Measurements from ENCODE around the gene ZNF143. TPM values are rescaled to one million over a fixed set of nuclear protein-coding genes. Genes with fewer than 3 reads are reported as not detected.
A peak's percentile ranks its signal among the peaks of the same experiment; 100 is the strongest.
"Not testable (repeated sequence)": the region's sequence is repeated elsewhere in the genome, so short reads cannot be mapped to it uniquely, and the experiment has no call there.

Gene ZNF143
- polyA plus RNA-seq, 1 donor, result 13.7 TPM

DNA sequence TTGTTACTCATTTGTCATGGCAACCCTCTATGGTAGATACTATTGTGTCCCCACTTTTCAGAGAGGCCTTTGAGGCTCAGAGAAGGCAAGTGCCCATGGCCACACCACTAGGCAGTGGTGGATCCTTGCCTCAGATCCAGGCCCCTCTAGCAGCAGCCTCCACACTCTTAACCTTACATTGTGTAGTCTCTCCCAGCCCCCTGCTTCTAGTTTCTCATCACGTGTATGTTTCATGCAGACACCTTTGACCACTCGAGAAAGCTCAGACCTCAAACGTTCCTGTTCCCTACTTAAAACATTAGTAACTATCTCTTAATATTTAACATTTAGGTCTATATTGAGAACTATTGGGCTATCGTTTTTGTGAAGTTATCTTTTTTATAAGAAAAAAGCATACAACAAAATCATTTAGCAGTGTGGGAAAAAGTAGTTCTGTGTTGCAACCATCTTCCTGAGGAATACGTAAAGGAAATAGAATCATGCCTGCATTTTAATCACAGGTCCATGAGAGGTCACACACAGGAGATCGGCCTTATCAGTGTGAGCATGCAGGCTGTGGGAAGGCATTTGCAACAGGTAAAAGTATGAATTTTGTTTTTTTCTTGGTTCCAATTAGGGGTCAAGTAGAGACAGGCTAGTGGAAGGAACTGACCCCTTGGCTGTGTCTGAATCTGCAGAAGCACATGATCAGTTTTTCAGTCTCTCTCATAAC is 35.1 kb downstream of the ZNF143 start:
- DNase-seq (ENCODE audit: low read depth), result no peak

DNA sequence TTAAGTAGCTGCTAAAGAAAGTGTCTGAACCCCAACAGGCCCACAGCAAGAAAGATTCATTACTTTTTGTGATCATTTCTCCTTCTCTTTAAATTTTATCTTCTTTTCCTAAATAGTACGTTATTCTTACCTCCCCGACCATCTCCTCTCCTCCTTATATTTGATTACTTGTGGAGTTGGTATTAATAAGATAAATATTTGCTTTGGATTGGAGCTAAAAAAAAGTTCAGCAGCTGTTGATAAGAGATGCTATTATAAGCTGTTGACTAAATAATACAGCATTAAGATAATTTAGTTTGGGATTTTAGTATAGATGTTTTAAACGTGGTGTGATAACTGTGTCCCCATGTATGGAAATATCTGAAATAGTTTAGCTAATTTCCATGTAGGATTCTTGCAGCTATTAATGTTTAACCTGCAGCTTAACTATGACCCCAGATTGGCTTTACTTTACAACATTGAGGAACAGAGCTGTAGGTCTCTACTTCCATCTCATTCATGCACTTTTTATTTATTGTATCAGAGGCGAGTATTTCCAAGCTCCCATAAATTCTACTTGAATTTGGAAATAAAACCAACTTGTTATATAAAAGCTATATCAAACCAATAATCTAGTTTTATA is 37.8 kb downstream of the ZNF143 start:
- no peak for DNase-seq (ENCODE audit: low read depth)

DNA sequence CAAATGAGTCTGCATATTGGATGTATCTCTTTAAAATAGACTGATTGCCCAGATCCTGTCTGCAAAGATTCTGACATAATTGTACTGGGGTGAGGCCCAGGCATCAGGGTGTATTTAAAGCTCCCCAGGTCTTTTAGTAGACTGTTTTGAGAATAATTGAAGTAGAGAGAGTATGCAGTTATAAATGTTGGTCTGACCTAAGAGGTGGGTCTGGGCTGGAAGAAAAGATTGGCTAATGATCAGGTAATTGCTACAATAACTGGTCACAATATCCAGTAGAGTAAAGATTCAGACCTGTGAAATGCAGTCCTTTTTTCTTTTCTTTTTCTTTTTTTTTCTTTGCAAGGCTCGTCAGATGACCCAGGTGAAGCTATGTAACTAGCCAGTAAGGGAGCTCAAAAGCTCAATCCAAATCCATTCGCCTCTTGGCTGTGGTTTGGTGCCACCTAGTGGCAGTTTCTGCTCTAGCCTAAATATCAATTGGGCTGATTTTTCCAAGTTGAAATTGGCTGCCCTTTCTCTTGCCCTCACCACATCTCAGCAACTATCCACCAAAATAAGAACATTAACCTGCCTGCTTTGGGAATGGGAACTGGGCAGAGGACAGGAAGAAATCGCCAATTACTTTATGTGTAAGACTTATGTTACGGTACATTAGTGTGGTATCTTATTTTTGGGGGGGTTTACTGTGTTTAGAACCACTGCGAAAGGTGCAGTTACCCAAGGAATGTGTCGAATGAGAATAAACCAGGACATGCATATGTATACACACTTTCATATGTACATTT is 45.9 kb downstream of the ZNF143 start:
- DNase-seq (ENCODE audit: low read depth), result peak; percentile 64

DNA sequence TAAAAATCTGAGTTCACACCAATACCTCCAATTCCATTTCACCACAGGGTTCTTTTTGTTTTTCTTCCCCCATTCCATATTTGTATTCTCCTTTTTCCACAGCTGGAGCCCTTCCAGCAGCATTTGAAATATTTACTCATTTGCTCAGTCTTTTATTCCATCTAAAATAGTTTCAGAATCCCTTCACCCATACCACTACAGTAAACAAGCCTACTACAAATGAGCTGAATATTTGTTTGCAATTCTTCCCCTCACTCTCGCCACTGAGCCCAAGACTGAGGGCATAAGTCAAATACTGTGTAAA is 46.4 kb downstream of the ZNF143 start:
- DNase-seq (ENCODE audit: low read depth), result no peak

DNA sequence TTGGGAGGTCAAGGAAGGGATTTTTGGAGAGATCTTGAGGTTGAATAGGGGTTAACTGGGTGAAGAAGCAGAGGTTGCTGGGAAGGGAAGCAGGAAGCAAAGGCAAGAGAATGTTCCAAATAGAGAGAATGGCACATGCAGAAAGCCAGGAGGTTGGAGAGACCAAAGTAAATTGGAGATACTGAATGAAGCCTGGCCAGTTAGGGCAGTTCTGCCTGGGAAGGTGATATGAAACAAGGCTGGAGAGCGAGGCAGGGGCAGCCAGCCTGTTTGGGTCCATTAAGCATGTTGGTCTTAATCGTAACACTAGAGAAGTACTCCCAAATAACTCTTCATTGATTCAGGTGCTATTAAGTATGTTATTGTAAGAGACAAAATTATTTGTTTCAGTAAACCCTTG is 48.2 kb downstream of the ZNF143 start:
- DNase-seq (ENCODE audit: low read depth), result no peak

DNA sequence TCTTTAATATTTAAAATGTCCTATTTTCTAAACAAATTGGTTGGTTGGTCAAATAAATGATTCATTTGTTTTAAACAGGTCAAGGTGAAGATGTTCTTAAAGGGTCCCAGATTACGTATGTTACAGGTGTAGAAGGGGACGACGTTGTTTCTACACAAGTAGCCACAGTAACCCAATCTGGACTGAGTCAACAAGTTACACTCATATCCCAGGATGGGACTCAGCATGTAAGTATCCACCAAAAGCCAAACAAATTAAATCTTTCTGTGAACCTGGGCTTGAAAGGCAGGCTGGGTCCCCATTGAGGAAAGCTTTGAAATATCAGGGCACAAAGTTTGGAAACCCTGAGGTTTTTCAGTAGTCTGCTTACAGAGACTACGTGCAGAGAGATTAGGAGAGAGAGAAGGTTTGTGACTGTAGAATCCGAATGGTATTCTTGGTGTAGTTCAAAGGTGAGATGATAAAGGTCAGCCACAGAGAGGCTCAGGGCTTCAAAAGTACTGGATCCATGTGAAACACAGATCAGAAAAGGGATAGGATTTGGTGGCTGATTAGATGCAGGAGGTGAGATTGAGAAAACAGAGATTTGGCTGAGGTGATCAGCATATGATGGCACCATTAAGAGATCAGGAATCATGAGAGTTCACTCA is 51.7 kb downstream of the ZNF143 start:
- DNase-seq (ENCODE audit: low read depth), result no peak

DNA sequence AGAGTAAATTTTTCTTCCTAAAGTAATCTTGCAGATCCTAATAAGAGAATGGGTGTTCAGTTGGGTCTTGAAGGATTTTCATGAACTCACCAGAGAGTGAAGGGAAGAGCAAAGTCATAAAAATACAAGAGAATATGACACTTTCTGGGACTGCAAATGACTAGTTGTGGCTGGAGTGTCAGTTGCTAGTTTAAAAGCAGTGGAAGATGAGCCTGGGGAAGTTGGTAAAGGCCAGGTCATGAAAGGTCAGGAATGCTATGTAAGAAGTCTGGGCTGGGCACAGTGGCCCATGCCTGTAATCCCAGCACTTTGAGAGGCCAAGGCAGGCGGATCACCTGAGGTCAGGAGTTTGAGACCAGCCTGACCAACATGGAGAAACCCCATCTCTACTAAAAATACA is 53.8 kb downstream of the ZNF143 start:
- not testable (repeated sequence) for DNase-seq (ENCODE audit: low read depth)

DNA sequence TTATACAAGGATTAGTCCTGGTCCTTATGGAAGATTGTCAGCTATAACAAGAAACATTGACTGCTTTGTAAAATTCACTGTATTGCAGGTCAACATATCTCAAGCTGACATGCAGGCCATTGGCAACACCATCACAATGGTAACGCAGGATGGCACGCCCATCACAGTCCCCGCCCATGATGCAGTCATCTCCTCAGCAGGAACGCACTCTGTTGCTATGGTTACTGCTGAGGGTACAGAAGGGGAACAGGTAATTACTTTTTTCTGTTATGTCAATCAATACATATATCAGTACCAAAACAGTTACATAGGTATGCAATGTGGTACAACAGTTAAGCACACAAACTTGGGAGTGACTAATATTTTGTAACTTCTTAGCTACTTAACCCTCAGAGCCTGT is 55.3 kb downstream of the ZNF143 start:
- no peak for DNase-seq (ENCODE audit: low read depth)

DNA sequence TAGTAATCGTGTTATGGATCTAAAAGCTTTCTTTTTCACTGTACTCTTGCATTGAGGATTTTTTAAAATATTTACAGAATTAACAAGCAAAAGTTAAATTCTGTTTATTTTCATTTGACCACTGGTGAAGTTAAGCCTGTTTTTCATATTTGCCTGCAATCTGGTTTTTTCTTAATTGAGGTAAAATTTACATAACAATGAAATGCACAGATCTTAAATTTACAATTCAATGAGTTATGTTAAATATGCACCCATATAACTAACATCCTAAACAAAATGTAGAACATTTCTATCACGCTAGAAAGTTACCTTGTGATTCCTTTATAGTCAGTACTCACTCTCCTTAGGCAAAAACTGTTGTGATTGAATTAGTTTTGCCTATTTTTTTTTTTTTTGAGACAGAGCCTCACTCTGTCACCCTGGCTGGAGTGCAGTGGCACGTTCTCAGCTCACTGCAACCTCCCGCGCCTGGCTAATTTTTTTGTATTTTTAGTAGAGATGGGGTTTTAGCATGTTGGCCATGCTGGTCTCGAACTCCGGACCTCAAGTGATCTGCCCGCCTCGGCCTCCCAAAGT is 58.1 kb downstream of the ZNF143 start:
- no peak for DNase-seq (ENCODE audit: low read depth)

DNA sequence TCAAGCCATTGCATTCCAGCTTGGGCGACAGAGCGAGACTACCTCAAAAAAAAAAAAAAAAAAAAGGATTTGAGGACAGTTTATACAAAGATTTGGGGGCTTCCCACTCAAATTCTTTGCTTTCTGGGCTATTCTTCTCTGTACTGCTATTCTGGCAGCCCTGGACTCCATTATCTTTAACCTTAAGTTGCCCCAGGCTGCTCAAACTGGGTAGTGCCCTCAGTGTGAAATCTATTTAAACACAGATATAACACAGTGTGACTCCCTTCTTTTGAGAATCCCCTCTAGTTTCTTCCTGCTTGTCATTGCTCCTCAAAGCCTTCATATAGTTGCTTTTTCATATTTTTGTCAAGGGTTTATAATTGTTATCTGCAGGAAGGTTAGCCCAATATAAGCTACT is 63.2 kb downstream of the ZNF143 start:
- DNase-seq (ENCODE audit: low read depth), result no peak

DNA sequence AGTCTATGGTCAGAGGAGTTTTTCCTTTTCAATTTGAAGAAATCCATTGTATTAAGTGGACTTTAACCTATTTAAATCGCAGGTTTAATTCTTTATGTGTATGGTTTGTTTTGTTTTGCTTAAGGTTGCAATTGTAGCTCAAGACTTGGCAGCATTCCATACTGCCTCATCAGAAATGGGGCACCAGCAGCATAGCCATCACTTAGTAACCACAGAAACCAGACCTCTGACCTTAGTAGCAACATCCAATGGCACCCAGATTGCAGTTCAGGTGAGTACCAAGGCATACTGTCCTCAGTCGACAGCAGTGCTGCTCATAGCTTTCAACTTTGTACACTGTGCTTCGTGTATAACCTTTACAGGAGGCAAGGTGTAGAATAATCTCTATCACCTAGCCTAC is 64.3 kb downstream of the ZNF143 start:
- no peak for DNase-seq (ENCODE audit: low read depth)

DNA sequence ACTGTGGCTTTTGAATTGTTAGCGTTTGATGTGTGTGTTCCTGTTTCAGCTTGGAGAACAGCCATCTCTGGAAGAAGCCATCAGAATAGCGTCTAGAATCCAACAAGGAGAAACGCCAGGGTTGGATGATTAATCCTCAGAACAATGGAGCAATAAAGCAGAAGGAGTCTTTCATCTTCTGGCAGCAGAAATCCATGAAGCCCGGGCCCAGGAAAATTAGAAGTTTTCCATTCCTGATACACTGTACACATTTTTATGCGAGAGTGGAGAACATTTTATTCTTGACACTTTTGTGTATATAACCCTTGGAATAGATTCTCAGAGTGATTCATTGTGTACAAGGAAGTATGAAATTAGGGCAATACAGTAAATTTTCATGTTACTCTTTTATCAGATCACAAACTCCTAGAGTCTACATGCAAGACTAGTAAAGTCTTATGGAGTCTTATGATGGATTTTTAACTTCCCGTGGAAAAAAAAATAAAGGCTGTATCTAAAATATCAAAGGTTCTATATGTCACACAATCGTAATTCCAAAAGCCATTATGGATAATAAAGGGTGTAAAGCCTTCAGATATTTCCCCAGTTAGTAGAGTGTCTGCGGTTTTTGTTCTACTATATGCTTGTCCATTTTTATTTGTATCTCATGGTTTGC is 66.8 kb downstream of the ZNF143 start:
- DNase-seq (ENCODE audit: low read depth), result peak; percentile 68

DNA sequence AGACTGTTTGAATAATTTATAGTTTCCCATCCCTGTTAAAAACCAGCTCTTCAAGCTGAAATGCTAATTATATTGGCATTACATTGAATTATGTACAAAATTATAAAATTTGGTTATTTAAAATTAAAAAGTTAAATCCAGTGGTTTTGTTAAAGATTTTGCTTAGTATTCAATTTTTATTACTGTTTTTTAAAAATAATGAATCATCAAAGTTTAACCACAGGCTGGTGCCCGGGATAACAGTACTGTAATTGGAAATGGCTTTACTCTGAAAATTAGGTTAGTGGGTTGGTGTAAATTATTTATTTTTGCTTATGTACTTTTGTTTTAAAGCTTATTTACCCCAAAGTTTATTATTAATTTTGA is 67.3 kb downstream of the ZNF143 start:
- DNase-seq (ENCODE audit: low read depth), result no peak

DNA sequence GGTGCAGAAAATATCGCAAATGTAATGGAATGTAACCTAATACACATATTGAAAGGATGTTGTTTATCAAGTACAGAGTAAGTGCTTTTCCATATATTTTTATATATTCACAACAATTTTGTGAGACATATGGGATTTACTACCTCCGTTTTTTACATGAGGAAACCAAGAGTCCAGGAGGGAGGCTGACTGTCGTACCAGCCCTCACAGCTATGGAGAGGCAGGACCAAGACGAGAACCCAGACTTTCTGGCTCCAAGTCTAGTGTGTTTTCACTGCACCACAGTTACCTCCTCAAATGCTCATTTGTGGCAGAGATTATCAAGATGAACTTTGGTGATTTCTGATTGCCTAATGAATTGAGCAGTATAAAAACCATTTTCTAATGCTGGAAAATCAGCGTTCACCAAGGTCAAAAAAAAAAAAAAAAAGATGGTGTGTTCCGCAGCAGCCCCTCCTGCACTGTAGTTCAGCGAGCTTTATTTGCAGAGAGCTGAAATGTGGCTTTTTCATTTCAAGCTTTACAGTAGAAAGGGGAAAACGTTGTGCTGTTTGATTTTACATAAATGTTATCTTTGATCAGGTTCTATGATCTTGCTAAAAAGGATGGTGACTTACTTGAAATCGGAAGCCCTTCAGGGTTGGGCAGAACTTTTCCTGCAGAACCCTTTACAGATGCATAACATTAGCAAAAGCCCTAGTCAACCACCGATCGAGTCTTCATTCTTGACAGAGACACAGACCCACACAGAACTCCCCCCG is 67.9 kb downstream of the ZNF143 start:
- no peak for DNase-seq (ENCODE audit: low read depth)

DNA sequence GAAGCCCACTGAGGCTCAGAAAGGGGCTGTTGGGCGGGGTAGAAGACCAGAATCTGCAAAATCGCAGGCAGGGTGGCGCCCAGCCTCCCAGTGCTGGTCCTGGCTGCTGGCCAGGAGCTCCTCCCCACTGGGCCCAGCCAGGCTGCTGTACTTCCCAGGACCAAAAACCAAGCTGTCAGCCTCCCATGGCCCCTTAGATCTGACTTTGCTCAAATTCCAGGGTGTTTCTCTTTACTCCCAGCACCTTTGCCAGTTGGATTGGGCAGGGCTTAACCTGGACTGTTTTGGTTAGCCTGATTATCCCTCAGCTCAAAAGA is 68.5 kb downstream of the ZNF143 start:
- no peak for DNase-seq (ENCODE audit: low read depth)

DNA sequence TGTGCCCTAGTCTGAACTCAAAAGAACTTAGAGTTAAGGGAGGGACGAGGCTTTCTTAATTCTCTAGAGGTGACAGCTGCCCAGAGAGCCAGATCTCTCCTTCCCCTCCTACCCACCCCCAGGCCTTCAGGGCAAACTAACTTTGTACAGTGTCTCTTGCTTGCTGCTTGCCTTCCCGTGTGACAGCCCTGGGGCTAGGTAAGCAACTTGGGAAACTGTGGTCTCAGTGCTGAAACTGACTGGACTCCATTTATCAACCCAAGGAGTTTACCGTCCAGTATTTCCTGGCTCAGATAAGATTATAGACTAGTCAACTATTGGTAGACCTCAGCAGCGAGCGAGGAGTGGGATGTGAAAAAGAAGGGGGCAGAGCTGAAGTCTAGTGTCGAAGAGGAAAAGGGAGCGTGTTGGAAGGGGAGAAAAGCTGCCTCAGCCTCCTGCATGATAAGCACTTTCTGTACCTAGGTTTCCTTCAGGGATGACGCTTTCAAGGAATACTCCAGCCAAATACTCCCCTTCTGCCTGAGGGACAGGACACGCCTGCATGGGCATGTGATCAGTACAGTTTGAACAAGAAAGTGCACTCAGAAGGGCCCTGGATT is 69.3 kb downstream of the ZNF143 start:
- DNase-seq (ENCODE audit: low read depth), result no peak

DNA sequence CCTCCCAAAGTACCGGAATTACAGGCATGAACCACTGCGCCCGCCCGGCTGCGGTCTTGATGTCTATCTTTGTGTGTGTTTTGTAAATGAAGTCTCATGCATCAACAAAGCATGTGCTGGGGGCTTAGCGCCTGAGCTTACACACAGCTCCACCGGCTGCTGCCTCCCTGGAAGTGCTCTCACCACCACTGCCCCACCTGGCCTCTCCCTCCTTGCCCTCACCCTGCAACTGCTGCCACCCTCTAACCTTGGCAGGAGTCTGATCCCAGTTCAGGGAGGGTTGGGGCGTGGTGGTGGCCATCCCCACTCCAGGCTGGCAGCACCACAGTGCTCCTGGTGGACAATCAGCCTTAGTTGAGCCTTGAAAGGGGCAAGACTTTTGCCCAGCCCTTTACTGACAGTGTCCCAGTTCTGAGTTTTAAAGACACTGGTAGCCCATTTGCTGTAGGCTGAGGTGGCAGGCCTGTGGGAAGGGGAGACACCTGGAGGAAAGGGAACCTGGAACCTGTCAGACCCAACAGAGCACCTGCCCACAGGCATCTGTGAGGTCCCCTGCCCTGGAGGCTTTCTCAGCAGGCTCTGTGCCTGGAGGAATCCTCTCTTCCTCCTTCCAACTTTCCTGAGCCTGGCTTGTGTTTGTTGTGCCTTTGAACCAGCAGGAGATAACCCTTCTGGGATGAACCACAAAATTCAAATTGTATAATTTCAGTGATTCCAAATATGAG is 70.3 kb downstream of the ZNF143 start:
- DNase-seq (ENCODE audit: low read depth), result no peak

DNA sequence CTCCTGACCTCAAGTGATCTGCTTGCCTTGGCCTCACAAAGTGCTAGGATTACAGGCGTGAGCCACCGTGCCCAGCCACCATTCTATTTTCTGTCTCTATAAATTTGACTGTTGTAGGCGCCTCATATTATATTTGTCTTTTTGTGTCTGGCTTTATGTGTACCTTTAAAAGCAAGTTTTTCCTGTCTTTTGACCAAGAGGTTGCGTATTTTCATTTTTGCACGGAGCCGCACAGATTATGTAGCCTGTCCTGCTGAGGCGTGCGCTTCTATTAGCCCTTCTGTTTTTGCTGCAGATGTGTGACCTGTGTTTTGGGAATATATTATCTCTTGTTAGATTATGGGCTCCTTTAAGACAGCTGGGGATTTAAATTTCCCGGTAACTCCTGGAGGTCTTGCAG is 72.2 kb downstream of the ZNF143 start:
- DNase-seq (ENCODE audit: low read depth), result no peak

DNA sequence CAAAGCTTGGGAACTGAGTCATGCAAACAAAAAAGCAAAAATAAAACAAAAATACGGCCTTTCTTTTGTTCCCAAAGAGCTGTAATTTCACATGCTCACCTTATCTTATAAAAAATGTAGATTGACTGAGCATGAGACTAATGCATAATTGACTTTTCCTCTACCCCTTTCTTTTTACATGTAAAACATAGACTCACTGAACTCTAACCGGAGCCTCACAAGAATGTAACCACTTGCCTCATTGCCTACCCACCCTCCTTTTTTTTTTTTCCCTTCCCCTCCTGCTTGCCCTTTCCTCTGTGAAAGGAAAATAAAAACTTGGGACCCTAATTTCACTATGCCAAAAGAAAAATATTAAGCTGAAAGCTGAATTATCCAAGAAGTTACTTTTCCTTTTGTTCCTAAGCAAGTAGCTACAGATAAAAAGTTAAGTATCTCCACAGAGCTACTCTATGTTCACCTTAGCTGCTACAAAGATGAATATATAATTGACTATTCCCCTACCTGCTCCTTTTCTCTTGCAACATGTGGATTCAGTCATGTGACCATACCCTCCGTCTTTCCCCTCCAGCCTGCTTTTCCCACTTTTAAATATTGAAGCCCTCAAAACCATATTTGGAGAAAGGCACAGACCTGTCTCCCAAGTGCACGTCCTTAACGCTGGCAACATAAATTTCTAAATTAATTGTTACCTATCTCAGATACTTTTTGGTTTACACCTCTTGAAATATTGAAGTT is 73.1 kb downstream of the ZNF143 start:
- DNase-seq (ENCODE audit: low read depth), result no peak

All from forelimb muscle (tissue), 1 donor.